Measurements from ENCODE around the gene SYNE2.

DNA sequence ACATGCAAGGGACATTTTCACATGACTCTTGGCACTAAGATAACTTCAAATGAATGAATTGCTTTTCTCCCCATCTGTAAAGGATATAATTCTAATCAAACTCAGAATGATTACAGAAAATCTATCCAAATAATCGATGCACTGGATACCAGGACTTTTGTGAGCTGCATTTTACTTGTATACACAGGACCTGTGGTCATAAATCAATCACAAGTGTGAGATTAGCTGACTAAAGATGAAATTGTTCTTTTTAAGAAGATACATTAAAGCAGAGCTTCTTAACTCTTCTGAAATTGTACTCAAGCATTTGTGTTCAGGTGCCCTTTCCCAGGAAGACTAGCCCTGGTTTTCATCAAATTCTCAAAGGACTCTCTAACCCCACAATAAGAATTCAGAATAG, 375.1 kb downstream of the SYNE2 start:
- TF ChIP-seq EP300 (IDR thresholded peaks at IDR 0.05; ENCODE audit: borderline replicate concordance) (no peak), NFIC (IDR thresholded peaks at IDR 0.05) (no peak), CEBPB (IDR thresholded peaks at IDR 0.05) (no peak), USF1 (IDR thresholded peaks at IDR 0.05) (no peak), CREB1 (IDR thresholded peaks at IDR 0.05; ENCODE audit: low read depth) (no peak), RAD21 (IDR thresholded peaks at IDR 0.05; ENCODE audit: low read depth) (no peak), TEAD4 (IDR thresholded peaks at IDR 0.05) (no peak)
- TF ChIP-seq, protein P1, sequence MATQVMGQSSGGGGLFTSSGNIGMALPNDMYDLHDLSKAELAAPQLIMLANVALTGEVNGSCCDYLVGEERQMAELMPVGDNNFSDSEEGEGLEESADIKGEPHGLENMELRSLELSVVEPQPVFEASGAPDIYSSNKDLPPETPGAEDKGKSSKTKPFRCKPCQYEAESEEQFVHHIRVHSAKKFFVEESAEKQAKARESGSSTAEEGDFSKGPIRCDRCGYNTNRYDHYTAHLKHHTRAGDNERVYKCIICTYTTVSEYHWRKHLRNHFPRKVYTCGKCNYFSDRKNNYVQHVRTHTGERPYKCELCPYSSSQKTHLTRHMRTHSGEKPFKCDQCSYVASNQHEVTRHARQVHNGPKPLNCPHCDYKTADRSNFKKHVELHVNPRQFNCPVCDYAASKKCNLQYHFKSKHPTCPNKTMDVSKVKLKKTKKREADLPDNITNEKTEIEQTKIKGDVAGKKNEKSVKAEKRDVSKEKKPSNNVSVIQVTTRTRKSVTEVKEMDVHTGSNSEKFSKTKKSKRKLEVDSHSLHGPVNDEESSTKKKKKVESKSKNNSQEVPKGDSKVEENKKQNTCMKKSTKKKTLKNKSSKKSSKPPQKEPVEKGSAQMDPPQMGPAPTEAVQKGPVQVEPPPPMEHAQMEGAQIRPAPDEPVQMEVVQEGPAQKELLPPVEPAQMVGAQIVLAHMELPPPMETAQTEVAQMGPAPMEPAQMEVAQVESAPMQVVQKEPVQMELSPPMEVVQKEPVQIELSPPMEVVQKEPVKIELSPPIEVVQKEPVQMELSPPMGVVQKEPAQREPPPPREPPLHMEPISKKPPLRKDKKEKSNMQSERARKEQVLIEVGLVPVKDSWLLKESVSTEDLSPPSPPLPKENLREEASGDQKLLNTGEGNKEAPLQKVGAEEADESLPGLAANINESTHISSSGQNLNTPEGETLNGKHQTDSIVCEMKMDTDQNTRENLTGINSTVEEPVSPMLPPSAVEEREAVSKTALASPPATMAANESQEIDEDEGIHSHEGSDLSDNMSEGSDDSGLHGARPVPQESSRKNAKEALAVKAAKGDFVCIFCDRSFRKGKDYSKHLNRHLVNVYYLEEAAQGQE (IDR thresholded peaks at IDR 0.05; ENCODE audit: low read depth), result no peak
- TF ChIP-seq, protein P2, sequence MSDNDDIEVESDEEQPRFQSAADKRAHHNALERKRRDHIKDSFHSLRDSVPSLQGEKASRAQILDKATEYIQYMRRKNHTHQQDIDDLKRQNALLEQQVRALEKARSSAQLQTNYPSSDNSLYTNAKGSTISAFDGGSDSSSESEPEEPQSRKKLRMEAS (IDR thresholded peaks at IDR 0.05), result no peak

Measured in Ishikawa (cell line).